SKM-1 treated with dmso at 0.1 percent for 144 hours (cell line): ENCODE results near the gene RPS2.
A peak's percentile ranks its signal among the peaks of the same experiment; 100 is the strongest.
"Not testable (repeated sequence)": the region's sequence is repeated elsewhere in the genome, so short reads cannot be mapped to it uniquely, and the experiment has no call there.

ENCODE experiments used
- DNase-seq: peaks from one replicate; lab custom pipeline; 2025; ENCODE audit not compliant: unreplicated experiment; lab: John Stamatoyannopoulos, UW

Gene RPS2

DNA sequence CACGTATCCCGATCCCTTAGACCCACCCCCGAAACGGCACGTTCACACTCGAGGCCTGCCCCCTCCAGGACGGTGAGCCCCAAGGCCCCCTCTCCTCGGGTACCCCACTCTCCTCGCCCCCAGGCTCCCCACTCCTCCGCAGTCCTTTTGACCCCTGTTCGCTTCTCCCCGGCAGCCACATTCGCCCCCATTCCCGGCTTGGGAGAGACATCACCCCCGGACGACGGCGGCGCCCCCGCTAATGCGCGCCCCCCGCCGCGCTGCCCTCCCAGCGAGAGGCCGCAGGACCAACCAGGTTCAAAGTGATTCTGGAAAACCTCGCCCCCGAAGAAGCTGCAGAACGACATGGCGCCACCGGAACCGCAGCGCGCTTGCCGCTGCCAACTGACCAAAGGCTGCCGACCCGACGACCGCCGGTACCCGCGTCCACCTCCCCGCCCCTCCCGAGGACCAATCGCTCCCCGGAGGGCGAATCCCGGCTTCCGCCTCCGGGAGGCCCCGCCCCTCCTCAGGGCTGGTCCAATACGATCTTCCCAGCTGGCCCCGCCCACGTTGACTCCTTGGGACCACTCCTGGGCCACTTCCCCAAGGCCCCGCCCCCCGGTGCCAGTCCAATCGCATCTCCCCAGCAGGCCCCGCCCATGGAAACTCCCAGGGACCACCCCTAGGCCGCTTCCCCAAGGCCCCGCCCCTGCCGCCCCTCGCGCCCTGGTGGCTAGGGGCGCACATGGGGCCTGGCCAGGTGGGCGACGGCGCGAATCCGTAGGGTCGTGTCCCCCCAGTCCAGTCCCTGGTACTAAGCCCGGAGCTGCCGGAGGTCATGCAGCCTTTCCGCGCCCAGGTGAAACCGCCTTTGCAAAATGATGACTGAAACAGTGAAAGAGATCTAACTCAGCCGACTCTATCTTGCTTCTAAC lies 21.6 kb downstream of the RPS2 start, which contains the start of gene MSRB1:
MSRB1 (minus strand) TSS at position 390 of the 917 bp plus-strand sequence; CDS start at position 347, 43 bp downstream.
- DNase-seq, result peak; percentile 99

GRCh38 chr16:1942047-1942809 lies 22.4 kb downstream of the RPS2 start:
- peak; percentile 89 for DNase-seq

- peak; percentile 46 for DNase-seq
Observed at GRCh38 chr16:1941162-1942046, 23.2 kb downstream of the RPS2 start.

DNA sequence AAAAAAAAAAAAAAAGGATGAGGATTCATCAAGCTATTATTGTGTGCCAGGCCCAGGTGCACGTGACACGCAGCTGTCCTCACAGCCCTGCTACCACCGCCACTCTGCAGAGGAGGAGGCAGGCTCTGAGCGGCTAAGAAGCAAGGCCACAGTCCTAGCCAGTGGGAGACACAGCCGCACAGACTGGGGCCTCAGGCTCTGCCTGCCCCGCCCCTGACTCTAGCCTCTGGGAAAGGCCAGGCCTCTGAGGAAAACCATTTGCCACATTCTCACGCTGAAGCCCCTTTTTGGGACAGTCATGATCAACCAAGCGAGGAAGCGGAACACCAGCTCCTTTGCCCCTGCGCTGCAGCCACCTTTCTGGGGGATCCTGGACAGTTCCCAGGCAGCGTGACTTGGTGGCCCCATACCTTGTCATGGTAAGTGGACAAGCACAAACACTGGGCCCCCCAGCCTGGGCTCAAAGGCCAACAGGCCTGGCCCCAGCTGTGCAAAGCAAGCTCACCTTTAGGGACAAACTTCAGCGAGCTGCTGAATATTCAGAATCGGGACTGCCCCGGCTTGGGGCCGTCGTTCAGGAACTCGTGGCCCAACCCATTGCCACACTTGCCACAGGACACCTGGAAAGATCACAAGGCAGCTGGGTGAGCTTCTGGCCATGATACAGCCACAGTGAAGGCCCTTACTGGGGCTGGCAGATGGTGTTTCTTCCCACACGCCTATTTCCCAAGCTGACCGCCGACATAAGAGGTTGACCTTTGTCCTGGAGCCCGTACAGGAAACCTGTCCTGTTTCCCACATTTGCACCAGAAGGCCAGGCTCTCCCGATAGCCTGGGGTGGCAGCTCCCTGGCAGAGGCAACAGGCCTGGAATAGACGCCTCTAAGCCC lies 24.1 kb downstream of the RPS2 start:
- no peak for DNase-seq

- DNase-seq, result not testable (repeated sequence)
Observed at GRCh38 chr16:1939833-1940232, 24.8 kb downstream of the RPS2 start.

GRCh38 chr16:1938910-1939309 lies 25.7 kb downstream of the RPS2 start:
- DNase-seq, result no peak

GRCh38 chr16:1938316-1938715 lies 26.3 kb downstream of the RPS2 start:
- DNase-seq, result peak; percentile 89

DNA sequence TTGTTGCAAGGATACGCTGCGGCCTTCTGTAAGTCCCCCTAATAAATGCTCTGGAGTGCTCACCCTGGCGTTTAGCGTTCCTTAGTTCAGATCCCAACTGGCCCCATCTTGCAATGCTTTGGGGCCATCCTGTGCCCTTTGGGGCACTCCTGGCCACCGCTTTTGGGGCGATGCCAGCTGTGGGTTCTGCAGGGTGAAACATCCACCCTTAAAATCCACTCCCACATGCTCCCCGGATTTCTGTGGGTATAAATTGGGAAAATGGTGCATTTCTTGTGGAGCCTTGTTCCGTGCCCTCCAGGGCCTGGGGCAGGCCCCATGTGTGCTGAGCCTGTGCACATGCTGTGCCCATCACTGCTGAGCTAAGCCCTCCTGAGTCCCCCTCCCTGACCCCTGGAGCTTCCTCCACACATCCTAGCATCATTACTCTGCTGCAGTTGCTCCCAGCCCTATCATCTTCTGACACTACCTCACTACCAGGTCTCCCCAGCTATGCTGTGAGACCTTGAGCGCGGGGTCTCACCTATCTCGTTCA lies 27.6 kb downstream of the RPS2 start:
- DNase-seq, result no peak

DNA sequence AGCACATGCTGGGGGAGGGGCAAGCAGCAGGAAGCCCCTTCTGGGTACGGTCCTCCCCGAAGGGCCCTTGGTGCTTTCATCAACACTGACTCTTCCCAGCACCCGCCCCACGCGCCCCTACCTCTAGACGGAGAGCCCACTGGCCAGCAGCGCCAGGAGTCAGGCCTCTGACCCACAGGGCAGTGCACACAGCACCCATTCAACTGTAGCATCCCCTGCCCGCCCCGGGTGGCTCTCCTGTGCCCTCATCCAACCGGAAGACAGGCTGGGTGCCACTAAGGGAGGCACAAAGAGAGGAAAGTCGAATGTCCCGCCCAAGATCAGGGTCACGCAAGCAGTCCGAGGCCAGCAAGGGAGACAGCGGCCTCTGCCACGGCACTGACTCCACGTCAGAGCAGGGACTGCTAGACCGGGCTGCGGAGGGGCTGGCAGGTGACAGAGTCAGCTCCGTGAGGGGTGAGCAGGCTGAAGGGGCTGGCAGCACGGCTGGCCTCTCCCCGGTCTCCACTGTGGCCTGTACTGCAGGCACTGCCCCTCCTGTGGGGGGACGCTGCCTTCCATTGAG lies 31.4 kb downstream of the RPS2 start:
- DNase-seq, result no peak

DNA sequence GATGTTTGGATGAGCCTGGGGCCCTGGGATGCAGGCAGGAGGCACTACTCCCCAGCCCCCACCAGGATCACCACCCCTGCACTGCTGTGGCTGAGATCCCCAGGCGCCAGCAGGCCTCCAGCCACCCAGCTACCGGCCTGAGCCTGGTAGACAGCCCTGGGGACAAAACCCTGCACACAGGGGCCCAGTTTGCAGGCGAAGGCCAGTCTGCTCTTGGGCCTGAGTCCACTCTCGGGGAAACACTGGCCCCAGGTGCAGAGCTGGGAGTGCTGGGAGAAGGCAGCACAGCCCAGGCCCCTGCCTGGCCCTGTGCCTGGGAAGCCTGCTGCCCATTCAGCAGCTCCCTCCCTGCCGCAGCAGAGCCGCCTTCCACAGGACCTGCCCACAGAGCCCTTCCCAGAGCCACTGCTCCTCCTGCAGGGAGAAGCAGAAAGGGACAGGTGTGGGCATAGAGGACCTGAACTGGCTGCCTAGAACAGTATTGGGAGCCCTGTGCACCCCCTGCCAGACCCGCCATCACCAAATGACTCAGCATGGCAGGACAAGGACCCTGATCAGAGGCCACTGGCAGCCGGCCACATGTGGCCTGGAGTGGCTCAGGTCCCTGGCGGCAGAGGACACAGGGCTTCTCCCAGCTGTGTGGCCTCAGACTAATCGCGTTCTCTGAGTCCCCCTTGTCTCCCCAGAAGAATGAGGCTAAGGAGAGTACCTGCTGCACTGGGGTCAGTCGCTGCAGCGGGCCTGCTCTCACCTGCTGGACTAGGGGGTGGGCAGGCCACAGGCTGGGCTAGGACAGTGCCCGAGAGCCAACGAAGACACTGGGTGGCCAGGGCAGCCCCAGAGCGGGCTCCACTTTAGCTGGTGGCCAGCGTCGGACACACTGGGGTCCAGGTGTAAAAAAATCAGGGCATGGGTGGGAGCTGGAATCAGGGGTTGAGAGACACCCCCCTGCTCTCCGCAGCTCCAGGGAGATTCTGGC lies 32.3 kb downstream of the RPS2 start:
- no peak for DNase-seq

- no peak for DNase-seq
Observed at GRCh38 chr16:1930338-1930720, 34.3 kb downstream of the RPS2 start.

DNA sequence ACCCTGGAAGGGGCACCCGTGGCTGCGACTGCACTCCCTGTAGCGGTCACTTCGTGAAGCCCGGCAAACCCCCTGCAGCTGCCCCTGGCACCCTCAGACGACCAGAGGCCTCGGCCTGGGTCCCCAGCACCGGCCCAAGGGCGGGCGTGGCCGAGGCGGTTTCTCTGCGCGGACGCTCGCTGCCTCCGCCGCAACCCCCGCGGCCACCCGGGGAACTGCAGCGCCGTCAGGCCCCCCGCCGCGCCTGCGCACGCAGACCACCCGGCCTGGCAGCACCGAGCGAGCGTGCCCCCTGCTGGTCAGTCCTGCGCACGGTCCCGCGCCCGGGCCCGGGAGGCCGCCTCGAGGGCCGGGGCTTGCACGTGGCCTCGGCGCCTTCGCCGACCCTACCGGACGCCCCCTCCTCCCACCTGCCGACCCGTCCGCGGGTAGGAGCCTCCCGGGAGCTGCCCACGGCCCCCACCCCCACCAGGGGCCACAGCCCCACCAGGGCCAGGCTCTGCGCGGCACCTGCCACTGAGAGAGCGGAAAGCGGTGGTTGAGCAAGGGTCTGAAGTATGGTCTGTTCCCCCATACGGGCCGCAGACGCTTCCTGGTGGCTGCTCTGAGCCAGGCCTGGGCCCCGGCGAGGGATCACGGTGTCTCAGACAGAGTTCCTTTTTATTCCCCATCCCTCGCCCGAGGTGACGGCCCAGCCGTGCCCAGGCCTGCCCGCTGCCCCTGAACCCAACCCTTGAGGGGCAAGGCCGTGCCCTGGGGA lies 34.9 kb downstream of the RPS2 start:
- DNase-seq, result peak; percentile 89

DNA sequence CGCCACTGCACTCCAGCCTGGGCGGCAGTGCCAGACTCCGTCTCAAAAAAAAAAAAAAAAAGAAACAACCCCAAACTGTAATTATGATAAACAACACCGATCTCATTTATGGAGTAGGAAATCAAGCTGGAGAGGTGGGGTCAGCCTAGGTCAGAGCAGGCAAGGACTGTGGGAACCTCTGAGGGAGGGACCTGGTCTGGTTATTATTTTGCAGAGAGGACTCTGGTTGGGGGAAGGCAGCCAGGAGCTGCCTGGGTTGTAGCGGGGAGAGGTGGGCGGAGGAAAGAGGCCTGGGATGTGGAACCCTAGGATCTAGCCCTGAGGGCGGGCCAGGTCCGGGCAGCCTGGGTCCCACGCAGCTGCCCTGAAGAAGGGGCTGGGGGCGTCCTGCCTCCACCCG lies 35.5 kb downstream of the RPS2 start:
- no peak for DNase-seq

GRCh38 chr16:1926271-1926670 lies 38.4 kb downstream of the RPS2 start:
- no peak for DNase-seq

GRCh38 chr16:1924095-1924494 lies 40.5 kb downstream of the RPS2 start:
- DNase-seq, result no peak

- DNase-seq, result no peak
Observed at GRCh38 chr16:1923299-1924034, 41.2 kb downstream of the RPS2 start.

DNA sequence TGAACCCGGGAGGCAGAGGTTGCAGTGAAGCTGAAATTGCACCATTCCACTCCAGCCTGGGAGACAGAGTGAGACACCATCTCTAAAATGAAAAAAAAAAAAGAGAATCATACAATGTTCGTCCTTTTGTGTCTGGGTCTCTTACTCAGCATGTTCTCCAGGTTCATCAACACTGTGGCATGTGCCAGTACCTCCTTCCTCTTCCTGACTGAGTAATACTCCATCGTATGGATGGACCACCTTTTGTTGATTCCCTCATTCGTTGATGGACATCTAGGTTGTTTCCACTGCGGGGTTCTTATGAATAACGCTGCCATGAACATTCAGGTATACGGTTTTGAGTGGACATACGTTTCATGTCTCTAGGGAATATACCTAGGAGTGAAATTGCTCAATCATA lies 42.3 kb downstream of the RPS2 start:
- DNase-seq, result no peak
